H7 (cell line): ENCODE data around the gene C19orf33. TPM values are rescaled to one million over a fixed set of nuclear protein-coding genes. Genes with fewer than 3 reads are reported as not detected.

Source experiments
- total RNA-seq: library from RNA; depleted of rRNA; stranded (reverse); fragments of >200 nt; shearing (Covaris generic); gene quantifications from 2 replicates; pipeline ENCODE4 v1.2.3, GENCODE V29; 2014; rRNA removed

Gene C19orf33
- total RNA-seq, 1 experiment from 2014 or later: 11.1 TPM

Other genes with a start within 250 kb of the C19orf33 start
- gene DPF1, start 80.0 kb upstream of the C19orf33 start, total RNA-seq: 3.0 and 5.5 TPM in 2 replicates
- gene PPP1R14A, start 47.9 kb upstream of the C19orf33 start, total RNA-seq: 3.5 and 3.7 TPM in 2 replicates
- gene SPINT2, start 39.7 kb upstream of the C19orf33 start, total RNA-seq: 143 and 153 TPM in 2 replicates
- gene YIF1B, start 11.7 kb downstream of the C19orf33 start, total RNA-seq: 114 and 147 TPM in 2 replicates
- 1.9 and 3.3 TPM in 2 replicates for gene KCNK6, start 15.6 kb downstream of the C19orf33 start, total RNA-seq
- 0.03 and 0.85 TPM in 2 replicates for gene CATSPERG, start 31.6 kb downstream of the C19orf33 start, total RNA-seq
- 229 and 270 TPM in 2 replicates for gene PSMD8, start 70.3 kb downstream of the C19orf33 start, total RNA-seq
- 0.11 and 0.21 TPM in 2 replicates for gene GGN, start 83.8 kb downstream of the C19orf33 start, total RNA-seq
- gene SPRED3, start 84.4 kb downstream of the C19orf33 start, total RNA-seq: 1.6 and 4.2 TPM in 2 replicates
- 4.6 and 6.4 TPM in 2 replicates for gene FAM98C, start 98.8 kb downstream of the C19orf33 start, total RNA-seq
- gene RASGRP4, start 122.0 kb downstream of the C19orf33 start, total RNA-seq: 1.2 and 2.1 TPM in 2 replicates
- gene RYR1, start 129.4 kb downstream of the C19orf33 start, total RNA-seq: 17.9 and 25.5 TPM in 2 replicates